Measurements from ENCODE around the gene CD276. TPM values are rescaled to one million over a fixed set of nuclear protein-coding genes. Genes with fewer than 3 reads are reported as not detected.
"Not testable (repeated sequence)": the region's sequence is repeated elsewhere in the genome, so short reads cannot be mapped to it uniquely, and the experiment has no call there.

CD276 gene
- total RNA-seq, 4 donors from 2014 or later = 31.8 to 58.1 (median 40.1) TPM

GRCh38 chr15:73722425-73722824, 38.2 kb downstream of the CD276 start:
- intact Hi-C loops (cut with DNase I) = no loop called here
- Histone ChIP-seq H3K4me3 (no peak overlapping the region), H3K36me3 (no peaks in the 10 kb centered on the region), H3K4me1 (no peaks in the 10 kb centered on the region), H3K27ac (replicated peaks in 1 of 4) (no peak overlapping the region), H3K9me3 (no peaks in the 10 kb centered on the region), H3K27me3 (peaks cover 0 to 6% (median 0%) of the 10 kb centered on the region in 4 donors)
- TF ChIP-seq POLR2A (IDR thresholded peaks at IDR 0.05; ENCODE audit: low read depth) (no peak), POLR2AphosphoS5 (IDR thresholded peaks at IDR 0.05) (no peak), CTCF (IDR thresholded peaks at IDR 0.05) (no peak), EP300 (IDR thresholded peaks at IDR 0.05) (no peak)
- 100% methylated on average over 2 of the region's 3 CpGs for WGBS
- DNase-seq (ENCODE audit: extremely low spot score) = no peak

- intact Hi-C loops (cut with DNase I) = no loop called here
- 30% methylated on average over 4 of the region's 4 CpGs for WGBS
- peaks cover 0 to 6% (median 0%) of the 10 kb centered on the region in 4 donors for H3K27me3 ChIP-seq
- no peak overlapping the region for H3K27ac ChIP-seq (replicated peaks in 1 of 4)
- DNase-seq (ENCODE audit: extremely low spot score) = no peak
- no peak overlapping the region for H3K4me3 ChIP-seq
- H3K36me3 ChIP-seq = no peaks in the 10 kb centered on the region
- H3K4me1 ChIP-seq = peaks cover 0 to 4% (median 0%) of the 10 kb centered on the region in 4 donors
- H3K9me3 ChIP-seq = no peaks in the 10 kb centered on the region
- TF ChIP-seq POLR2A (IDR thresholded peaks at IDR 0.05; ENCODE audit: low read depth) (no peak), POLR2AphosphoS5 (IDR thresholded peaks at IDR 0.05) (no peak), CTCF (IDR thresholded peaks at IDR 0.05) (no peak), EP300 (IDR thresholded peaks at IDR 0.05) (no peak)
These were observed 39.0 kb downstream of the CD276 start for GRCh38 chr15:73723191-73723590.

GRCh38 chr15:73724212-73724611, 40.0 kb downstream of the CD276 start:
- H3K9me3 ChIP-seq = no peaks in the 10 kb centered on the region

GRCh38 chr15:73727330-73727976, 43.3 kb downstream of the CD276 start:
- Histone ChIP-seq H3K36me3 (no peaks in the 10 kb centered on the region), H3K27ac (replicated peaks in 1 of 4) (no peak overlapping the region), H3K4me3 (no peak overlapping the region), H3K4me1 (peaks cover 0 to 4% (median 0%) of the 10 kb centered on the region in 4 donors), H3K27me3 (peaks cover 0 to 13% (median 0%) of the 10 kb centered on the region in 4 donors), H3K9me3 (no peaks in the 10 kb centered on the region)
- intact Hi-C loops (cut with DNase I) = no loop called here
- no peak for DNase-seq (ENCODE audit: extremely low spot score)
- WGBS = 82% methylated on average over 7 of the region's 7 CpGs
- TF ChIP-seq CTCF (IDR thresholded peaks at IDR 0.05) = no peak
- no peak for TF ChIP-seq POLR2A (IDR thresholded peaks at IDR 0.05; ENCODE audit: low read depth)
- TF ChIP-seq EP300 (IDR thresholded peaks at IDR 0.05) = no peak
- TF ChIP-seq POLR2AphosphoS5 (IDR thresholded peaks at IDR 0.05) = no peak

More at GRCh38 chr15:73724212-73724611, 40.0 kb downstream of the CD276 start:
- DNase-seq (ENCODE audit: extremely low spot score) = no peak
- Histone ChIP-seq H3K27ac (replicated peaks in 1 of 4) (no peak overlapping the region), H3K27me3 (peaks cover 0 to 6% (median 0%) of the 10 kb centered on the region in 4 donors), H3K36me3 (no peaks in the 10 kb centered on the region), H3K4me3 (no peak overlapping the region), H3K4me1 (peaks cover 0 to 4% (median 0%) of the 10 kb centered on the region in 4 donors)
- intact Hi-C loops (cut with DNase I) = no loop called here
- whole genome bisulfite sequencing = 79% methylated on average over 3 of the region's 3 CpGs
- TF ChIP-seq CTCF (IDR thresholded peaks at IDR 0.05) (no peak), EP300 (IDR thresholded peaks at IDR 0.05) (no peak), POLR2A (IDR thresholded peaks at IDR 0.05; ENCODE audit: low read depth) (no peak), POLR2AphosphoS5 (IDR thresholded peaks at IDR 0.05) (no peak)

- H3K4me3 ChIP-seq; H3K9me3 ChIP-seq; intact Hi-C loops (cut with DNase I); H3K4me1 ChIP-seq; H3K36me3 ChIP-seq; H3K27ac ChIP-seq (replicated peaks in 1 of 4); DNase-seq (ENCODE audit: extremely low spot score): not testable (repeated sequence)
- H3K27me3 ChIP-seq = peaks cover 0 to 49% (median 0%) of the 10 kb centered on the region in 4 donors
- WGBS = 96% methylated on average over 11 of the region's 29 CpGs
These were observed 47.9 kb downstream of the CD276 start for GRCh38 chr15:73732051-73732450.

Measured in esophagus muscularis mucosa (tissue), 4 donors.